Epithelial cell of esophagus (primary cell): ENCODE data around the gene LOXL3.

Source experiments
- DNase-seq: peaks from one replicate; pipeline ENCODE4 v3.0.0; 2010; ENCODE audit warnings: low read depth
- H3K4me3 ChIP-seq: 2 replicates; pipeline ENCODE4 v1.5.1; 2011; ENCODE audit warnings: mild to moderate bottlenecking, low read length, control low read depth
- TF ChIP-seq, protein P1 (sequence below): IDR thresholded peaks from 2 replicates; pipeline ENCODE4 v1.5.1; 2011; ENCODE audit warnings: low read depth, mild to moderate bottlenecking, low read length, control low read depth, inconsistent platforms; ENCODE audit not compliant: insufficient read depth; ENCODE audit errors: missing control alignments

The LOXL3 gene

GRCh38 chr2:74533464-74533863, 20.3 kb downstream of the LOXL3 start:
- no peak overlapping the region for H3K4me3 ChIP-seq
- TF ChIP-seq, protein P1, sequence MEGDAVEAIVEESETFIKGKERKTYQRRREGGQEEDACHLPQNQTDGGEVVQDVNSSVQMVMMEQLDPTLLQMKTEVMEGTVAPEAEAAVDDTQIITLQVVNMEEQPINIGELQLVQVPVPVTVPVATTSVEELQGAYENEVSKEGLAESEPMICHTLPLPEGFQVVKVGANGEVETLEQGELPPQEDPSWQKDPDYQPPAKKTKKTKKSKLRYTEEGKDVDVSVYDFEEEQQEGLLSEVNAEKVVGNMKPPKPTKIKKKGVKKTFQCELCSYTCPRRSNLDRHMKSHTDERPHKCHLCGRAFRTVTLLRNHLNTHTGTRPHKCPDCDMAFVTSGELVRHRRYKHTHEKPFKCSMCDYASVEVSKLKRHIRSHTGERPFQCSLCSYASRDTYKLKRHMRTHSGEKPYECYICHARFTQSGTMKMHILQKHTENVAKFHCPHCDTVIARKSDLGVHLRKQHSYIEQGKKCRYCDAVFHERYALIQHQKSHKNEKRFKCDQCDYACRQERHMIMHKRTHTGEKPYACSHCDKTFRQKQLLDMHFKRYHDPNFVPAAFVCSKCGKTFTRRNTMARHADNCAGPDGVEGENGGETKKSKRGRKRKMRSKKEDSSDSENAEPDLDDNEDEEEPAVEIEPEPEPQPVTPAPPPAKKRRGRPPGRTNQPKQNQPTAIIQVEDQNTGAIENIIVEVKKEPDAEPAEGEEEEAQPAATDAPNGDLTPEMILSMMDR = no peak
- DNase-seq = no peak

DNA sequence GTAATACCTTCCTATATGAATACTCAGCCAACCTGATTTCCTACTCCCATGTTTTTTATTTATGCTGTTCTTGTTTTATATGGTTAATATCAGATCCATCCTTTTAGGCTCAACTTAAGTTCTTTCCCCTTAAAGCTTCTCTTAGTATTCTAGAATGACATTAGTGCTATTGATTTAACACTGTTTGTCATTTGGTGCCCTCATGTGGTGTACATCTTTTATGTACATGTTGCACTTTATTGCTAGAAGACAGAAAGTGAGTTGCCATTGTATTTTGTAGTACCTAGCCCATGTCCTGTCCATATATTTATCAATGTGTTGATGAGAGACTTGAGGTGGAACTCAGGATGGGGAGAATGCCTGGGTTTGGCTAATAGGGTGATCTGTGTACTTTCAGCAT, 21.5 kb downstream of the LOXL3 start:
- no peak overlapping the region for H3K4me3 ChIP-seq
- DNase-seq = peak; percentile 70
- TF ChIP-seq, protein P1 = peak; percentile 27

GRCh38 chr2:74531666-74532065, 22.1 kb downstream of the LOXL3 start:
- DNase-seq = no peak
- H3K4me3 ChIP-seq = no peak overlapping the region
- TF ChIP-seq, protein P1 = no peak

DNA sequence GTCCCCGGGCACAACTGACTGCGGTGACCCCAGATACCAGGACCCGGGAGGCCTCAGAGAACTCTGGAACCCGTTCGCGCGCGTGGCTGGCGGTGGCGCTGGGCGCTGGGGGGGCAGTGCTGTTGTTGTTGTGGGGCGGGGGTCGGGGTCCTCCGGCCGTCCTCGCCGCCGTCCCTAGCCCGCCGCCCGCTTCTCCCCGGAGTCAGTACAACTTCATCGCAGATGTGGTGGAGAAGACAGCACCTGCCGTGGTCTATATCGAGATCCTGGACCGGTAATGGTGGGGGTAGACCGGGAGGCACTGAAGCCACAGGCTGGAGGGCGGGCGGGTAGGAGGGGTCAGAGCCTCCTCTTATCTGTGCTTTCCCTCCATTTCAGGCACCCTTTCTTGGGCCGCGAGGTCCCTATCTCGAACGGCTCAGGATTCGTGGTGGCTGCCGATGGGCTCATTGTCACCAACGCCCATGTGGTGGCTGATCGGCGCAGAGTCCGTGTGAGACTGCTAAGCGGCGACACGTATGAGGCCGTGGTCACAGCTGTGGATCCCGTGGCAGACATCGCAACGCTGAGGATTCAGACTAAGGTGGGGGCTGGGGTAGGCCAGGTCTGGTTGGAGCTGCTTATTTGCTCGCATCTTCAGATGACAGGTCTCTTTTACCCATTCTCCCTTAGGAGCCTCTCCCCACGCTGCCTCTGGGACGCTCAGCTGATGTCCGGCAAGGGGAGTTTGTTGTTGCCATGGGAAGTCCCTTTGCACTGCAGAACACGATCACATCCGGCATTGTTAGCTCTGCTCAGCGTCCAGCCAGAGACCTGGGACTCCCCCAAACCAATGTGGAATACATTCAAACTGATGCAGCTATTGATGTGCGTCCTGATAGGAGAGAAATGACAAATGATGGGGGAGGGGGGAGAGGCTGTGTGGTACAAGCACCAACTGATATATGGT, 23.2 kb downstream of the LOXL3 start:
- DNase-seq = no peak
- TF ChIP-seq, protein P1 = no peak
- H3K4me3 ChIP-seq = peak overlapping the region; percentile 94

DNA sequence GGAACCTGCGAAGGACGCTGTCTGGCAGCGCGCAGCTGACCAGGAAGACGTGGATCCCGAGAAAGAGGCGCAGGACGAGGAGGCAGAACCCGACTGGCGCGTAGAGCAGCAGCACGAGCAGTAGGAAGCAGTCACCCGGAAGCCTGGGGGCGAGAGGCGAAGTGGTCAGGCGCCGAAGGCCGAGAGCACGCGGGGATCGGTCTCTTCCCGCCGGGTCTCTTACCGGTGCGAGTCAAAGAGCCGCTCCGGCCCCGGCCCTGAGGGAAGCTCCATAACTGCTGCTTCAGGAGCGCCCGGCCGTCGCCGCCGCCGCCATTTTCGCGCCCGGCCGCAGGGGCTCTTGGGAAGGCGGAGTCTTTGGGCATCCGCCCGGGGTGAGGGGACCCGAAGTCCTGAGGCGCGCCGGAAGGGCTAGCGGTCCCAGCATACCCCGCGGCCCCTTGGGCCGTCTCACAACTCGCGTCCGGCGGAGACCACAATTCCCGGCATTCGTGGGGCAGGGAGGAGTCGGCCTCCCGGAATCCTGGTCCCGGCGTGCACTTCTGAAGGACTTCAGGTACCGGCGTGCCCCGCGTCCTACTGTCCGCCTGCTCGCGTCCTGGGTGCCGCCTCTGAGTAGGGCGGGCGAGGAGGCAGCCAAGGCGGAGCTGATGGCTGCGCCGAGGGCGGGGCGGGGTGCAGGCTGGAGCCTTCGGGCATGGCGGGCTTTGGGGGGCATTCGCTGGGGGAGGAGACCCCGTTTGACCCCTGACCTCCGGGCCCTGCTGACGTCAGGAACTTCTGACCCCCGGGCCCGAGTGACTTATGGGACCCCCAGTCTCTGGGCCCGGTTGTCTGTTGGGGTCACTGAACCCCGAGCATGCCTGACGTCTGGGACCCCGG, 24.1 kb downstream of the LOXL3 start, which contains the start of the genes AUP1 and HTRA2:
Gene AUP1 (minus strand): TSS at position 350 of the 882 bp plus-strand sequence. CDS start 77 bp downstream, at position 273.
Gene HTRA2 (plus strand): TSS at position 577 of the 882 bp plus-strand sequence. CDS start 74 bp downstream, at position 651.
- TF ChIP-seq, protein P1 = no peak
- peak; percentile 100 for DNase-seq
- peak within 1 kb of the TSS; percentile 94 for H3K4me3 ChIP-seq

DNA sequence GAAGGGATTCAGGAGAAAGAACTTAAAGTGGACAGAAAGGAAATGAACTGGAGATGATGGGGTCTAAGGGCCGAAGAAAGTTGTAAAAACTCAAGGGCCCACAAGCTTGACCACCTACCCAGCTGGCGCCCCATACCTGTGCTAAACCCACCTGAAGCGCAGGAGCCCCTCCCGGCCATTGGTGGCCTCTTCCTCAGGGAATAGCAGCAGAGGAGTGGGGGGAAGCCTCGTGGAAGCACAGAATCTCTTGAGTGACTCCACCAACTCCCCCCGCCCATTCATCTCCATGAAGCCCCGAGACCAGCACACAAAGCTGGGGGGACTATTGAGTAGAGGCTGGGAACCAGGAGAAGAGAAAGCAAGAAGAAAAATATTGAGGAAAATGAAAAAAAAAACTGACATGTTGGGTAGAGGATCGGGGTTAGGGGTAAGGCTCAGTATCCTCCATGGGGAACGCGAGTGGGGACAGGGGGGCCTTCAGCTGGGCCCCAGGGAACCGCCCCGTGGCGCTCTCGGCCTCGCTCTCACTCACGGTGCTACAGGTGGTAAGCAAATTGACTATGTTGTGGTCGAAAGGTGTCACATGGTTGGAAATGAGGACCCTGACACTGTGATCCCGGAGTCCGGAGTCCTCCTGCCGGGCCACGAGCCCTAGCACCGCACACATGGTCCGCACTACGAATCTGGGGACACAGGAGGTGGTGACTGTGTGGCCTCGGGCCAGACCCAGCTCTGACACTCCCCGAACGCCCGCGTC, 25.0 kb downstream of the LOXL3 start:
- DNase-seq = no peak
- TF ChIP-seq, protein P1 = no peak
- peak overlapping the region; percentile 94 for H3K4me3 ChIP-seq
